Measurements from ENCODE around the gene SORCS2.

GRCh38 chr4:7244751-7245320, 52.5 kb downstream of the SORCS2 start:
- TF ChIP-seq CTCF (IDR thresholded peaks at IDR 0.05) (no peak), POLR2AphosphoS5 (IDR thresholded peaks at IDR 0.05) (no peak), POLR2A (IDR thresholded peaks at IDR 0.05) (no peak), EP300 (IDR thresholded peaks at IDR 0.05) (no peak)
